Measurements from ENCODE around the gene CNTFR. TPM values are rescaled to one million over a fixed set of nuclear protein-coding genes. Genes with fewer than 3 reads are reported as not detected.

Gene CNTFR
- total RNA-seq, 1 experiment from 2014 or later = 0.24 TPM

Other genes starting within 250 kb of the CNTFR start
- gene MYORG, start 212.8 kb downstream of the CNTFR start, total RNA-seq (2014; rRNA removed; shearing (Covaris generic)) = 1.7 and 1.8 TPM in 2 replicates
- 4.7 and 4.9 TPM in 2 replicates for gene FAM219A, start 131.2 kb downstream of the CNTFR start, total RNA-seq (2014; rRNA removed; shearing (Covaris generic))
- gene DNAI1, start 130.9 kb downstream of the CNTFR start, total RNA-seq (2014; rRNA removed; shearing (Covaris generic)) = 0.08 and 0.28 TPM in 2 replicates
- 0.25 TPM in 1 of 2 replicates, not detected in the other for gene ENHO, start 66.7 kb downstream of the CNTFR start, total RNA-seq (2014; rRNA removed; shearing (Covaris generic))
- gene RPP25L, start 22.4 kb upstream of the CNTFR start, total RNA-seq (2014; rRNA removed; shearing (Covaris generic)) = 13.0 and 19.0 TPM in 2 replicates
- 58.2 and 63.6 TPM in 2 replicates for gene DCTN3, start 30.8 kb upstream of the CNTFR start, total RNA-seq (2014; rRNA removed; shearing (Covaris generic))
- gene ARID3C, start 39.3 kb upstream of the CNTFR start, total RNA-seq (2014; rRNA removed; shearing (Covaris generic)) = 0.13 TPM in 1 of 2 replicates, not detected in the other
- 77.1 and 85.3 TPM in 2 replicates for gene SIGMAR1, start 48.1 kb upstream of the CNTFR start, total RNA-seq (2014; rRNA removed; shearing (Covaris generic))
- 16.4 and 18.9 TPM in 2 replicates for gene GALT, start 57.0 kb upstream of the CNTFR start, total RNA-seq (2014; rRNA removed; shearing (Covaris generic))
- 3.2 TPM in 2 replicates for gene IL11RA, start 62.5 kb upstream of the CNTFR start, total RNA-seq (2014; rRNA removed; shearing (Covaris generic))
- 0.76 TPM in 1 of 2 replicates, not detected in the other for gene CCL27, start 72.9 kb upstream of the CNTFR start, total RNA-seq (2014; rRNA removed; shearing (Covaris generic))
- not detected in 2 replicates for gene CCL19, start 101.6 kb upstream of the CNTFR start, total RNA-seq (2014; rRNA removed; shearing (Covaris generic))
- not detected in 2 replicates for gene CCL21, start 120.4 kb upstream of the CNTFR start, total RNA-seq (2014; rRNA removed; shearing (Covaris generic))

Measured in SJCRH30 (cell line).